Nephron progenitor cell (in vitro differentiated cells): ENCODE data around the gene ITGA4.

Experiments
- DNase-seq: peaks from one replicate; pipeline ENCODE4 v3.0.0; 2021
- H3K27ac Mint-ChIP-seq: 2 replicates; pipeline ENCODE4 v1.8.0; 2021; ENCODE audit warnings: mild to moderate bottlenecking, moderate library complexity, mixed read lengths
- H3K27me3 Mint-ChIP-seq: 2 replicates; pipeline ENCODE4 v1.8.0; 2021; ENCODE audit warnings: mild to moderate bottlenecking, low read depth, mixed read lengths; ENCODE audit not compliant: poor library complexity
- H3K36me3 Mint-ChIP-seq: 2 replicates; pipeline ENCODE4 v1.8.0; 2021; ENCODE audit warnings: low read depth, mixed read lengths
- H3K4me1 Mint-ChIP-seq: 2 replicates; pipeline ENCODE4 v1.8.0; 2021; ENCODE audit warnings: mixed read lengths
- H3K4me3 Mint-ChIP-seq: 2 replicates; pipeline ENCODE4 v1.8.0; 2021; ENCODE audit warnings: mild to moderate bottlenecking, moderate library complexity, mixed read lengths
- H3K9me3 Mint-ChIP-seq: 2 replicates; pipeline ENCODE4 v1.8.0; 2021; ENCODE audit warnings: mild to moderate bottlenecking, moderate library complexity, mixed read lengths
- TF ChIP-seq, protein P1 (sequence below): fragments of 200-600 bp; sonication (generic); IDR thresholded peaks from 2 replicates; pipeline ENCODE4 v1.5.0; 2021; ENCODE audit warnings: antibody characterized with exemption

Gene ITGA4

DNA sequence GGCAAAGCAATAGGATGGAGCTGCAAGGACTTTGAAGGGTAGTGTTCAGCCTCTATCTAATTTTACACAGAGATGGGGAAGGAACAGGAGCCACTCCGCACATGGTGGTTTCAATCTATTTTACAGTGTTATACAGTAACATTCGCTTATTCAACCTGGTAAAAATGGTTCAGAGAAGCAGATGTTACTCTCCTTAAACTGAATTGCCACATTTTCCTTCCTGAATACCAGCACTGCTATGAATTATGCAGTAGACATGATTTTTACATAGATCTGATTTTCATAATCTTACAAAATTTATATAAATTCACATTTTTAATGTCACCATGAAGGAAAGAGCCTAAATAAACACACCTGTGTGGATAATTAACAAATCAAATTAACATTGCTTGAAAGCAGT lies 85.0 kb downstream of the ITGA4 start:
- TF ChIP-seq, protein P1, sequence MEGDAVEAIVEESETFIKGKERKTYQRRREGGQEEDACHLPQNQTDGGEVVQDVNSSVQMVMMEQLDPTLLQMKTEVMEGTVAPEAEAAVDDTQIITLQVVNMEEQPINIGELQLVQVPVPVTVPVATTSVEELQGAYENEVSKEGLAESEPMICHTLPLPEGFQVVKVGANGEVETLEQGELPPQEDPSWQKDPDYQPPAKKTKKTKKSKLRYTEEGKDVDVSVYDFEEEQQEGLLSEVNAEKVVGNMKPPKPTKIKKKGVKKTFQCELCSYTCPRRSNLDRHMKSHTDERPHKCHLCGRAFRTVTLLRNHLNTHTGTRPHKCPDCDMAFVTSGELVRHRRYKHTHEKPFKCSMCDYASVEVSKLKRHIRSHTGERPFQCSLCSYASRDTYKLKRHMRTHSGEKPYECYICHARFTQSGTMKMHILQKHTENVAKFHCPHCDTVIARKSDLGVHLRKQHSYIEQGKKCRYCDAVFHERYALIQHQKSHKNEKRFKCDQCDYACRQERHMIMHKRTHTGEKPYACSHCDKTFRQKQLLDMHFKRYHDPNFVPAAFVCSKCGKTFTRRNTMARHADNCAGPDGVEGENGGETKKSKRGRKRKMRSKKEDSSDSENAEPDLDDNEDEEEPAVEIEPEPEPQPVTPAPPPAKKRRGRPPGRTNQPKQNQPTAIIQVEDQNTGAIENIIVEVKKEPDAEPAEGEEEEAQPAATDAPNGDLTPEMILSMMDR = no peak
- Mint-ChIP-seq H3K4me1 (no peaks in the 10 kb centered on the region), H3K9me3 (peaks cover 8% of the 10 kb centered on the region), H3K36me3 (no peaks in the 10 kb centered on the region), H3K27me3 (no peaks in the 10 kb centered on the region), H3K27ac (no peak overlapping the region), H3K4me3 (no peak overlapping the region)
- DNase-seq = no peak

DNA sequence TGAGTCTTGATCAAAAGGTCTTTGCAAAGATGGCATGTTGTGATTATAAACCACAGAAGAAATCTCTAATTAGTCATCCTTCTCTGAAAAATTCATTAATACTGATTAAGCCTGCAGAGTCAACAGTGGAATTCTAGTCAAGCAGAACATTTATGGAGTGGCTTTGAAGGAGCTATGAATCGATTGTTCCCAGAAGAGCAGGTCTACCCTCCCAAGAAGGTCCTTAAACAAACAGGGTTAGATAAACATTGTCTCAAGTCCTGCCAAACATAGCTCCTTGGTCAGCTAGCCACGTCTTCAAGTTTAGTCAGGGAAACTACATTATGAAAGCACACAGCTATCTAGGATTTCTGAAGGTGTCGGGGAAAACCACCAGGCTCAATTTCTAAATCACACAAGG lies 88.9 kb downstream of the ITGA4 start:
- Mint-ChIP-seq H3K4me1 (no peaks in the 10 kb centered on the region), H3K27me3 (no peaks in the 10 kb centered on the region), H3K27ac (no peak overlapping the region), H3K9me3 (peaks cover 4% of the 10 kb centered on the region), H3K4me3 (no peak overlapping the region), H3K36me3 (no peaks in the 10 kb centered on the region)
- no peak for DNase-seq
- TF ChIP-seq, protein P1 = no peak

DNA sequence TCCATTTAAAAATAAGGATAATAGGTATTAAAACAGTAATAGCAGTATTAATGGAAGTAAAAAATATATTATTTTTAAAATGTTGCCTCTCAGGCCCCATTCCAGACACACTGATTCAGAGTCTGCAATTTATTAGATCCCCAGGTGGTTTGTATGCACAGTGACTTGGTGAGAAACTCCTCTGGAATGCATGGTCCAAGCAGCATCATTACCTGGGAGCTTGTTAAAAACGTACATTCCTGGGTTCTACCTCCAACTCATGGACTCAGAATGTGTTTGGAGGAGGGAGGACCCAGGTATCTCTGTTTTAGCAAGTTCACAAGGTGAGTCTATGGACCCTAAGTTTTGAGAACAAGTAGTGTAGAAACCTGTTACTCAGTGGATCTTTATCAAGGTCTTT lies 95.6 kb downstream of the ITGA4 start:
- peaks cover 8% of the 10 kb centered on the region for H3K4me1 Mint-ChIP-seq
- H3K36me3 Mint-ChIP-seq = no peaks in the 10 kb centered on the region
- no peak for DNase-seq
- no peak overlapping the region for H3K27ac Mint-ChIP-seq
- no peak overlapping the region for H3K4me3 Mint-ChIP-seq
- peaks cover 3% of the 10 kb centered on the region for H3K27me3 Mint-ChIP-seq
- no peaks in the 10 kb centered on the region for H3K9me3 Mint-ChIP-seq
- TF ChIP-seq, protein P1 = no peak

DNA sequence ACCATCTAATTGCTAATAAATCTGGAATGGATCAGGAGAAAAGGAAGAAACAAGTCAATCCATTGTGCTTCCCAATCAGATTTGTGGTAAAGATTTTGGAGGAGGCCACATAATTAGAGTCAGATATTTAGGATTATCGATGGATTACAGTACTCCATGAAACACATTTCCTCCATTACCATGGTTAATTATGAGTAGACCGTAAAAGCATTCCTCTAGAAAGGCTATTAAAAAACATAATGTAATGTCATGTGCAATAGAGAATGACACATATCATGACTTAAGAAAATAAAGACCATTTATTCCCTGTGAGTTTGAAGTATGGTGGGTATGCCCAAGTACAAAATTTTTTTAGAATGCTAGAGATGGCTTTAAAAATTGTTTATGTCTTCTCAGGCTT lies 96.1 kb downstream of the ITGA4 start:
- no peaks in the 10 kb centered on the region for H3K36me3 Mint-ChIP-seq
- peaks cover 3% of the 10 kb centered on the region for H3K27me3 Mint-ChIP-seq
- DNase-seq = no peak
- no peaks in the 10 kb centered on the region for H3K9me3 Mint-ChIP-seq
- TF ChIP-seq, protein P1 = no peak
- no peak overlapping the region for H3K27ac Mint-ChIP-seq
- H3K4me1 Mint-ChIP-seq = peaks cover 8% of the 10 kb centered on the region
- H3K4me3 Mint-ChIP-seq = no peak overlapping the region

DNA sequence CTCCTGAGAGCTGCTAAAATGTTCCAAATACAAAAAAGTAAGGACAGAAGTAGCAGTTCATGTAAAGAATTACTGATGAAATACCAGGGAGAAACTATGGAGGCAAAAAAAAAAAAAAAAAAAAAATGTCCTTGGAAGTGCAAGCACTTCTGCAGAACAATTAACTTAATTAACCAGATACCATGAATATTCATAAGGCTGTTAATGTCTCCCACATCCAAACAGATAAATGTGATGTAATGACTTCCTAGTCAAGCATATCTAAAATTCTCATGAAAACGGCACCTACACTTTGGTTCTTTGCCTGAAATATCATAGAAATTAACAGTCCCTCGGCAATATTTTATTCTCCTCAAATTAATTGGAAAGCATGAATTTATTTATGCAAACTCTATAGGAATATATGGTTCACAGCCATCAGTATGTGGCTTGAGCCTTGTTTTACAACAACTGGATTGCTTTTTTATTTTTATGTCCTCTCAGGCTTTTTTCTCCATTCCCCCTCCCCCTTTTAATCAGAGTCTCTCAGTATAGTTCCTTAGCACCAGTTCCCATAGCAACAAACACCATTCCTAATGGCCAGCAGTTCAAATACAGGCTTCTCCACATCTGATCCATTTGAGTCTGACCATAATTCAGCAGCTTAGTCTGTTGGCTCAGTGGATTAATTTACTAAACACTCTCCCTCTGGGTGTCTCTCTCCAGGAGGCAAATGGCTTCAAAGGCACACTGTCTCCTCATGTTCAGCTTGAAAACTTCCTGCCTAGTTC lies 97.1 kb downstream of the ITGA4 start:
- peaks cover 8% of the 10 kb centered on the region for H3K4me1 Mint-ChIP-seq
- DNase-seq = no peak

More for the DNA sequence above, 97.1 kb downstream of the ITGA4 start:
- Mint-ChIP-seq H3K9me3 (no peaks in the 10 kb centered on the region), H3K4me3 (no peak overlapping the region), H3K27me3 (peaks cover 3% of the 10 kb centered on the region), H3K36me3 (no peaks in the 10 kb centered on the region), H3K27ac (no peak overlapping the region)
- TF ChIP-seq, protein P1 = no peak
